Measurements from ENCODE around the gene DAPK1. TPM values are rescaled to one million over a fixed set of nuclear protein-coding genes. Genes with fewer than 3 reads are reported as not detected.

DAPK1 gene
- total and polyA plus RNA-seq, 5 donors from 2014 or later = 0.14 to 3.5 (median 0.42) TPM; not detected in 2

DNA sequence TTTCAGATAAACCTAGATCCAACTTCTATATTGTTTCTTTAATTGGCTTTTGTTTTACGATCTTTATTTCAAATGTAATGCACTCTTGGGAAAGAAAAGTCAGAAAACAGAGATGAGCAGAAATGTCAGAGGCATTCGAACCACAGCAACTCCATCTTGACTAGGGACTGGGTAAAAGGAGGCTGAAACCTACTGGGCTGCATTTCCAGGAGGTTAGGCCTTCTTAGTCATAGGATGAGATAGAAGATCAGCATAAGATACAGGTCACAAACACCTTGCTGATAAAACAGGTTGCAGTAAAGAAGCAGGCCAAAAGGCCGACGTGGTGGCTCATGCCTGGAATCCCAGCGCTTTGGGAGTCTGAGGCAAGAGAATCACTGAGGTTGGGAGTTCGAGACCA is 30.5 kb upstream of the DAPK1 start:
- no peaks in the 10 kb centered on the region for H3K4me1 ChIP-seq (ENCODE audit: control insufficient read depth, insufficient read depth, low read length, poor library complexity, severe bottlenecking)
- H3K4me3 Mint-ChIP-seq = no peak overlapping the region
- H3K4me3 ChIP-seq (ENCODE audit: low read depth, low read length) = no peak overlapping the region
- no peaks in the 10 kb centered on the region for H3K9me3 ChIP-seq (ENCODE audit: control insufficient read depth in 2 of 2, low read length in 2 of 2)
- peaks cover 0 to 5% (median 0%) of the 10 kb centered on the region in 4 donors for H3K4me1 Mint-ChIP-seq
- H3K36me3 ChIP-seq (ENCODE audit: control insufficient read depth, insufficient read depth, low read length) = no peaks in the 10 kb centered on the region
- H3K27ac ChIP-seq (ENCODE audit: insufficient read depth, low read length, poor library complexity, severe bottlenecking) = no peak overlapping the region
- H3K9me3 Mint-ChIP-seq = peaks cover 0 to 3% (median 0%) of the 10 kb centered on the region in 7 donors
- H3K27me3 Mint-ChIP-seq = no peaks in the 10 kb centered on the region
- DNase-seq (no peak), ATAC-seq (ENCODE audit: low read depth in 2 of 2) (no peak)
- no peaks in the 10 kb centered on the region for H3K27me3 ChIP-seq (ENCODE audit: control insufficient read depth, insufficient read depth, low read length)
- H3K36me3 Mint-ChIP-seq = no peaks in the 10 kb centered on the region
- no peak overlapping the region for H3K27ac Mint-ChIP-seq

DNA sequence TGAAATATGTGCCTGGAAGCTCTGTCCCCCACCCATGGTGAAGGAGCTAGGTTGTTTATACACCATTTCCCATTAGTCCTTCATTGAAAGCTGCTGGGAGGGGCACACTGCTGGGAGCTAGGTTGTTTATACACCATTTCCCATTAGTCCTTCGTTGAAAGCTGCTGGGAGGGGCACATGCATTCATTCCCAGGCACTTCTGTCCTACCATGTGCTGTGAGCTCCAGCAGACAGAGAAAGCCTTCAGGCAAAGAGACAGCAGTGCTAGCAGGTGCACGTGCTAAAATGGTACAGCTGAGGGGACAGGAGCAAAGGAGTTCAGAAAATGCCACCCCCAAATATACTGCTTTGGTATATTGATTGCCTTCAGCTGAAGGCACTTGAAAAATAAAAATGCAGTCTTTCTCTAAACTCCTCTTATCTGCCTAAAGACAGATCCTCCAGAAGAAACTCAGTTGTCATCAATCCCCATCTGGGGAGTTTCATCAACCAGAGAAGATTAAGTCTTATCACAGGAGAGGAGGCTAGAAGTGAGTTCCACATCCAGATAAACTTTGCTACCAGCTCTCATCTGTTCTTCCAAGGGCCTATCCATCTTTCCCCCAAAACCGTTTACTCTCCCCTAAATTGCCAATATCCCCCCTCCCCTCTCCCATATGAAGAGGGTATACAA is 27.7 kb upstream of the DAPK1 start:
- H3K9me3 Mint-ChIP-seq = peaks cover 0 to 3% (median 0%) of the 10 kb centered on the region in 7 donors
- ATAC-seq (ENCODE audit: low read depth in 2 of 2) = no peak
- no peaks in the 10 kb centered on the region for H3K36me3 ChIP-seq (ENCODE audit: control insufficient read depth, insufficient read depth, low read length)

DNA sequence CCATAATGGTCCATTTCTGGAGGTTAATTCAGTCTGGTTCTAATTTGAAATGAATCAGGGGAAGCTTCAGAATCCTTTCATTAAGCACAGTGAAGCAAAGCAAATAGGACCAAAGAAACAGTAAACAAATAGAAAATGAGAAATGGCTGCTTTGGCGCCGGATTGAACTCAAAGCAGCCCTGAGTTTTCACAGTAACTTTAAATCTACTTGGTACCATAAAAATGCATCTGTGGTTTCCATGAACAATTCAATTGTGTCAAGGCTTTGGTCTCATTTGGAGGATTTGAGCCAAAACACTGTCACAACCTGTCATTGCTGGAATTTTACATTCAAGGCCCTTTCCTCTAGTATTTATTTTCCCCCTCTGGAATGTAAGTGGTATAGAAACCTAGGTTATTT is 25.9 kb upstream of the DAPK1 start:
- Histone ChIP-seq H3K36me3 (ENCODE audit: control insufficient read depth, insufficient read depth, low read length) (no peaks in the 10 kb centered on the region), H3K27ac (ENCODE audit: insufficient read depth, low read length, poor library complexity, severe bottlenecking) (no peak overlapping the region), H3K4me1 (ENCODE audit: control insufficient read depth, insufficient read depth, low read length, poor library complexity, severe bottlenecking) (no peaks in the 10 kb centered on the region), H3K4me3 (ENCODE audit: low read depth, low read length) (no peak overlapping the region), H3K27me3 (ENCODE audit: control insufficient read depth, insufficient read depth, low read length) (no peaks in the 10 kb centered on the region), H3K9me3 (ENCODE audit: control insufficient read depth in 2 of 2, low read length in 2 of 2) (no peaks in the 10 kb centered on the region)
- no peak for ATAC-seq (ENCODE audit: low read depth in 2 of 2)
- peaks cover 0 to 3% (median 0%) of the 10 kb centered on the region in 7 donors for H3K9me3 Mint-ChIP-seq
- no peaks in the 10 kb centered on the region for H3K27me3 Mint-ChIP-seq
- no peak overlapping the region for H3K27ac Mint-ChIP-seq
- DNase-seq = no peak
- peaks cover 0 to 3% (median 0%) of the 10 kb centered on the region in 4 donors for H3K4me1 Mint-ChIP-seq
- H3K36me3 Mint-ChIP-seq = no peaks in the 10 kb centered on the region
- no peak overlapping the region for H3K4me3 Mint-ChIP-seq

More for the DNA sequence above, 27.7 kb upstream of the DAPK1 start:
- Mint-ChIP-seq H3K27me3 (no peaks in the 10 kb centered on the region), H3K36me3 (no peaks in the 10 kb centered on the region), H3K27ac (no peak overlapping the region), H3K4me3 (no peak overlapping the region), H3K4me1 (peaks cover 0 to 3% (median 0%) of the 10 kb centered on the region in 4 donors)
- no peak for DNase-seq
- Histone ChIP-seq H3K27ac (ENCODE audit: insufficient read depth, low read length, poor library complexity, severe bottlenecking) (no peak overlapping the region), H3K27me3 (ENCODE audit: control insufficient read depth, insufficient read depth, low read length) (no peaks in the 10 kb centered on the region), H3K4me3 (ENCODE audit: low read depth, low read length) (no peak overlapping the region), H3K4me1 (ENCODE audit: control insufficient read depth, insufficient read depth, low read length, poor library complexity, severe bottlenecking) (no peaks in the 10 kb centered on the region), H3K9me3 (ENCODE audit: control insufficient read depth in 2 of 2, low read length in 2 of 2) (no peaks in the 10 kb centered on the region)

DNA sequence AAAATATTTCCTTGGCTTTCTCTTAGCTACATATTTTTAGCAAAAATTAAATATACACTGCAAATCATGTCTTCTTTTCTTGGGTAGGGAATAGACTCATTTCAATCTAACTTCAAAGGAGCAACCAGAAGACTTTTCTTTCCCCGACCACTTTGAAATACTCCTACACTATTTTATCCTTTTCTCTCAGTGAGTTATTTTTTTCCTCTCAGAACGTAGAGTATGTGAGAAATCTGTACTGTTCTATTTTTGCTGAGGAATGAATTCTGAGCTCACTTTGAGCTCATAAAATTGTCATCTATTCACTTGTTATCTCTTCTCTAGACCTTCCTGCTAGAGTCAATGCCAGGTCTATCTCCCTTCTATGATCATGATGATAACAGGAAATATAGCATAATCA is 22.2 kb upstream of the DAPK1 start:
- Histone ChIP-seq H3K9me3 (ENCODE audit: control insufficient read depth in 2 of 2, low read length in 2 of 2) (no peaks in the 10 kb centered on the region), H3K36me3 (ENCODE audit: control insufficient read depth, insufficient read depth, low read length) (no peaks in the 10 kb centered on the region), H3K4me3 (ENCODE audit: low read depth, low read length) (no peak overlapping the region), H3K4me1 (ENCODE audit: control insufficient read depth, insufficient read depth, low read length, poor library complexity, severe bottlenecking) (no peaks in the 10 kb centered on the region), H3K27ac (ENCODE audit: insufficient read depth, low read length, poor library complexity, severe bottlenecking) (no peak overlapping the region), H3K27me3 (ENCODE audit: control insufficient read depth, insufficient read depth, low read length) (no peaks in the 10 kb centered on the region)
- Mint-ChIP-seq H3K4me1 (no peaks in the 10 kb centered on the region), H3K36me3 (no peaks in the 10 kb centered on the region), H3K27me3 (no peaks in the 10 kb centered on the region), H3K9me3 (peaks cover 0 to 2% (median 0%) of the 10 kb centered on the region in 7 donors), H3K27ac (no peak overlapping the region), H3K4me3 (no peak overlapping the region)
- DNase-seq = no peak
- no peak for ATAC-seq (ENCODE audit: low read depth in 2 of 2)

DNA sequence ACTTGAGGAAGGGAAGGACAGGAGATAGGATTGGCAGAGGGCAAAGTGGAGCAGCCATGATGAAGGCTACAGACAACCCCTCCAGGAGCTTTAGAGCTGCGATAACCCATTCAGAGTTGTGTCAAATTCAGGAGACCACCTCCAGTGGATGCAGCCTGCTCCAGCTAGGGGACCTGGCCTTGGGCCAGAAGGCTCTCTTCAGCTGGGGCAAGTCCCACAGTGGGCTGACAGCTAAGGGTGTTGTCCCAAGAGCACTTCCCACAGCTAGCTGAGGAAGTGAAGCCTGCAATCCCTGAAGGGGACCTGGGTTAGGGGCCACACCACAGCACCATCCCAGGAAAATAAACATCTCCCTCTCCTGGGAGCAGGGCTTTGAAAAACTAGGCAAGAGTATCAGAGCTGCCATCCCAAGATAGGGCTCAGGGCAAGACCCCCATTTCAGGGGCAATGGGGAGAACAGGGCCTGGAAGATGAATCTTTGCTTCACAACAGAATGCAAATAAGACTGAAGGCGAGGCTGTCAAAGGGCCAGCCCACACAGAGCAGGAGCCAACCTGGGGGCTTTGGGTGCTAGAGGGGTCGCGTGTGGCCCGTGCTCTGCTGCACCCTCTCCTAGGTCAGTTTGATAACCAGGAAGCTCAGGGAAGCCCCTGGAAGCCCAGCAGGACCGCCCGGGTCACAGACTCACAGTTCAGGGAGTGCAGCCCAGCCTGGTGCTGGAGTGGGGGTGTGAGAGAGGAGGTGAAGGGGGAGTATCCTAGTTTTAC is 19.3 kb upstream of the DAPK1 start:
- Mint-ChIP-seq H3K4me3 (no peak overlapping the region), H3K27me3 (no peaks in the 10 kb centered on the region), H3K9me3 (peaks cover 0 to 2% (median 0%) of the 10 kb centered on the region in 7 donors), H3K36me3 (no peaks in the 10 kb centered on the region), H3K27ac (no peak overlapping the region), H3K4me1 (no peaks in the 10 kb centered on the region)
- DNase-seq (no peak), ATAC-seq (ENCODE audit: low read depth in 2 of 2) (peak in 1 of 2 donors; percentile 17)
- H3K27me3 ChIP-seq (ENCODE audit: control insufficient read depth, insufficient read depth, low read length) = no peaks in the 10 kb centered on the region
- no peak overlapping the region for H3K27ac ChIP-seq (ENCODE audit: insufficient read depth, low read length, poor library complexity, severe bottlenecking)
- H3K4me3 ChIP-seq (ENCODE audit: low read depth, low read length) = no peak overlapping the region
- H3K4me1 ChIP-seq (ENCODE audit: control insufficient read depth, insufficient read depth, low read length, poor library complexity, severe bottlenecking) = no peaks in the 10 kb centered on the region
- no peaks in the 10 kb centered on the region for H3K36me3 ChIP-seq (ENCODE audit: control insufficient read depth, insufficient read depth, low read length)
- H3K9me3 ChIP-seq (ENCODE audit: control insufficient read depth in 2 of 2, low read length in 2 of 2) = no peaks in the 10 kb centered on the region

DNA sequence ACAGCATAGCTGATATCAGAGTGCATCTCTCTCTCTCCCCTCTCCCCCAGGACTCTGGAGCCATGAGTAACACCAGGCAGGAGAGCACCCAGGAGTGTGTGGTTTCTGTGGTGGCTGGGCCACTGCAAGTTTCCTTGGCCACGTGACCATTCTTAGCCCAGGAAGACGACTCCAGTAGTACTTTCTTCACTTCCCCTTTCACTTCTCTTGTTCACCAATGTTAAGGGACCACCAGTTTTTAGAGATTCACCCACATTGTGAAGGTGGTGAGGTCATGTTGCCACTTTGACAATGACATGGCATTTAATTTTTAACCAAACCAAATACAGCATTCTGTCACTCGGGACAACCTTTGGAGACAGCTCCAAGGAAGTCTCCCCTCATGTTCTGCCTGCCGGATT is 17.9 kb upstream of the DAPK1 start:
- Mint-ChIP-seq H3K4me1 (no peaks in the 10 kb centered on the region), H3K27ac (peak overlapping the region in 1 of 3 donors; percentile 63), H3K4me3 (no peak overlapping the region), H3K9me3 (peaks cover 0 to 2% (median 0%) of the 10 kb centered on the region in 7 donors), H3K27me3 (no peaks in the 10 kb centered on the region), H3K36me3 (no peaks in the 10 kb centered on the region)
- H3K36me3 ChIP-seq (ENCODE audit: control insufficient read depth, insufficient read depth, low read length) = no peaks in the 10 kb centered on the region
- H3K9me3 ChIP-seq (ENCODE audit: control insufficient read depth in 2 of 2, low read length in 2 of 2) = no peaks in the 10 kb centered on the region
- no peak overlapping the region for H3K4me3 ChIP-seq (ENCODE audit: low read depth, low read length)
- no peaks in the 10 kb centered on the region for H3K27me3 ChIP-seq (ENCODE audit: control insufficient read depth, insufficient read depth, low read length)
- H3K27ac ChIP-seq (ENCODE audit: insufficient read depth, low read length, poor library complexity, severe bottlenecking) = no peak overlapping the region
- ATAC-seq (ENCODE audit: low read depth in 2 of 2) (peak in 1 of 2 donors; percentile 43), DNase-seq (no peak)
- no peaks in the 10 kb centered on the region for H3K4me1 ChIP-seq (ENCODE audit: control insufficient read depth, insufficient read depth, low read length, poor library complexity, severe bottlenecking)

DNA sequence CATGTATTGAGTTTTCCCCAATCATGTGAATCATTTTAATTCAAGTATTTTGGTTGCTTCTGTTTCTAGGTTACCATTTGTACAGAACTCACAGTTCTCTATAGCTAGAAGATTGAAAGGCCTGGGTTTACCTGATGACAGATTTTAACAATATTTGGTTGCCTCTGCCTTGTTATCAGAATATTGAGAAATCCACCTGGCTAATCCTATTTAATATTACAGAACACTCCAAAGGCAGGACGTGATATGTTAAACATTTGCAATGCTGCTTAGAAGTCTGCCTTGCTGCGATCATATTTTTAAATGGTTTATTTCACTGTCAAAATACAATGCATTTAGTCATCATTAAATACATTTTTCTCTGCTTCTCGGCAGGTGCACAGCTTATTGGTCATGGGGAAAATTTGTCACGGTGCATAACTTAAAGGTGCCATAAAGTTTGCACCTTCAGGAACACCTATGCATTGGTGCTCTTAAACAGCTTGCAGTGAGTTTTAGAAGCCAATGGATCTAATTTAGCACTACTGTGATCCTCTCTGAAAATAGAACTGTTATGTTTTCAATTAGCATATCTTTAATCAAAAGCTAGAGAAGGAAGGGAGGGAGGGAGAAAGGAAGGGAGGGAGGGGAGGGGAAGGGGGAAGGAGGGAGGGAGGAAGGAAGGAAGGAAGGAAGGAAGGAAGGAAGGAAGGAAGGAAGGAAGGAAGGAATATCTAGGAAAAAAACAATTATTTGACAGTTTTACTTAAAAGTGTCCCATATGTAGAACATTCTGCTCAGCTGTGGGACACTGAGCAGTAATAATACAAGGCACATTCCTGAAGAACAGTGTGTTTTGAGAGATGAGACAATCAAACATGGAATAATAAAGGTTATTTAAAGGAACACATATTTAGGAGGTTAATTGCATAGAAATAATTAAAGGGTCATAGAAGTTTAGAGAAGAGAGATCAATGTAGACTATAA is 15.5 kb upstream of the DAPK1 start:
- H3K4me3 Mint-ChIP-seq = no peak overlapping the region
- H3K9me3 Mint-ChIP-seq = peaks cover 0 to 2% (median 0%) of the 10 kb centered on the region in 7 donors
- DNase-seq = no peak

More for the DNA sequence above, 15.5 kb upstream of the DAPK1 start:
- Histone ChIP-seq H3K27ac (ENCODE audit: insufficient read depth, low read length, poor library complexity, severe bottlenecking) (no peak overlapping the region), H3K36me3 (ENCODE audit: control insufficient read depth, insufficient read depth, low read length) (no peaks in the 10 kb centered on the region), H3K27me3 (ENCODE audit: control insufficient read depth, insufficient read depth, low read length) (no peaks in the 10 kb centered on the region), H3K4me1 (ENCODE audit: control insufficient read depth, insufficient read depth, low read length, poor library complexity, severe bottlenecking) (no peaks in the 10 kb centered on the region), H3K9me3 (ENCODE audit: control insufficient read depth in 2 of 2, low read length in 2 of 2) (no peaks in the 10 kb centered on the region), H3K4me3 (ENCODE audit: low read depth, low read length) (no peak overlapping the region)
- no peak for ATAC-seq (ENCODE audit: low read depth in 2 of 2)
- H3K36me3 Mint-ChIP-seq = no peaks in the 10 kb centered on the region
- no peaks in the 10 kb centered on the region for H3K4me1 Mint-ChIP-seq
- H3K27ac Mint-ChIP-seq = no peak overlapping the region
- H3K27me3 Mint-ChIP-seq = no peaks in the 10 kb centered on the region

Measured in CD4-positive, CD25-positive, alpha-beta regulatory T cell (primary cell).